ENCODE measurements around the gene ELAVL2.

The ELAVL2 gene

DNA sequence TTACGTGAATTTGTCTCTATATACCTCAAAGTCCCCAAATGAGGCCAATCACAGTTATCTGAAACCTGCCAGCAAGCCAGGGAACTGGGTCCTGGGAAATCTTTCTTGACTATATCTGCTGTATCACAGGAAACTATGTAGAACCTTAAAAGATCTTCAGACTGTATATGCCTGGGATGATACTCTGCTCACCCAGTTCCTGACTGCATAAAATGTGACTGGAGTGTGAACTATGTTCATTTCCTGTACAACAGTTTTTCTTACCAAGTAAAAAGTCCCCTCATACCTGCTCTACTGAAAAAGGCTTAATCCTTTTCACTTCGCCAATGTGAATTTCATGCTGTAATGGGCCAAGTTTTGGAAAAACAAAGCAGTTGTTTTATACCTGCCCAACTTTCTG, 162.9 kb downstream of the ELAVL2 start:
- DNase-seq (ENCODE audit: low read depth, low spot score): no peak

DNA sequence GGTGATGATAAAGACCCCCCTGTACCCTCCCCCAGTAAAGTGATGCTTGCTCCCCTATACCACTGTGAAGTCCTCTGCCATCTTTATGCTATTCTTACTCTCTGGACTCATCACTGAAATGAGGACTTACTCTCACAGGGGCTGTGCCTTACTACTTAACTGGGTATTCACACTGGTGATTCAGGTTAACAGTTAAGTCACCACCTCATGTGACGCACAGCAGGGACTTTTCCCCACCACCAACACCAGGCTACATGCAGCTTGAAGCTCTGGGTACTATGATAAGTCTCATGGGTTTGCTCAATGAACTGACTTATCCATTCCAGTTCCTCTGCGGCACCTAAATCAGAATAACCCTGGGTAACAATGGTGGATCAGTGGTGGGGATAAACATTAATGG, 163.7 kb downstream of the ELAVL2 start:
- DNase-seq (ENCODE audit: low read depth, low spot score): no peak

DNA sequence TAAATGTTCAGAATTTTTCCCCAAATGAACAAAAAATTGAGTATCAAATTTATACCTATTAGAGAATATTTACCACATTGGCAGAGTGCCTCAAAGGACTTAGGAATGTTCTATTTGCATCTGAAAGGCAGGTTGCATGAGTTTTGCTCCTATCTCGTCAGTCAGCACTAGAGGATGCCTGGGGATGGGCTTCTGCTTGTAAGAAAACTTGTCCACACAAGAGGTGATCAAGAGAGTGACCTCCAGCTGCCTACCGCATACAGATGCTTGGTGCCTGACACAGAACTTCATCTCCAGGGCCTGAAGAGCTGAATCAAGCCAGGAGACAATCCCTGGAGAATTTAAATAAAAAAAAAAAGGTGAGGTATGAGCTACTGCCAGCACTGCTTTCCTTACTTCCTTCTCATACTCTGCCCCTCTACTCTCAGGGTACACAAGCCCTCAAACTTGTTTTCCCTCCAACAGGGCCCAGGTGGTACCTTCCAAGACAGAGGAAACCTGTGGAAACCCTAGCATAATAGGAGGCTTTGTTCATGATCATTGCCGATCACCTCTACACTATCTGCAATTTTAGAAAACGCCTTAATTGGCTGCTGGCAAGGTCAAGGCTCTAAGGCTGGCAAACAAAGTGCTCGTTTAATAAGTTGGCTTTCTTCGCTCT, 166.6 kb downstream of the ELAVL2 start:
- no peak for DNase-seq (ENCODE audit: low read depth, low spot score)

DNA sequence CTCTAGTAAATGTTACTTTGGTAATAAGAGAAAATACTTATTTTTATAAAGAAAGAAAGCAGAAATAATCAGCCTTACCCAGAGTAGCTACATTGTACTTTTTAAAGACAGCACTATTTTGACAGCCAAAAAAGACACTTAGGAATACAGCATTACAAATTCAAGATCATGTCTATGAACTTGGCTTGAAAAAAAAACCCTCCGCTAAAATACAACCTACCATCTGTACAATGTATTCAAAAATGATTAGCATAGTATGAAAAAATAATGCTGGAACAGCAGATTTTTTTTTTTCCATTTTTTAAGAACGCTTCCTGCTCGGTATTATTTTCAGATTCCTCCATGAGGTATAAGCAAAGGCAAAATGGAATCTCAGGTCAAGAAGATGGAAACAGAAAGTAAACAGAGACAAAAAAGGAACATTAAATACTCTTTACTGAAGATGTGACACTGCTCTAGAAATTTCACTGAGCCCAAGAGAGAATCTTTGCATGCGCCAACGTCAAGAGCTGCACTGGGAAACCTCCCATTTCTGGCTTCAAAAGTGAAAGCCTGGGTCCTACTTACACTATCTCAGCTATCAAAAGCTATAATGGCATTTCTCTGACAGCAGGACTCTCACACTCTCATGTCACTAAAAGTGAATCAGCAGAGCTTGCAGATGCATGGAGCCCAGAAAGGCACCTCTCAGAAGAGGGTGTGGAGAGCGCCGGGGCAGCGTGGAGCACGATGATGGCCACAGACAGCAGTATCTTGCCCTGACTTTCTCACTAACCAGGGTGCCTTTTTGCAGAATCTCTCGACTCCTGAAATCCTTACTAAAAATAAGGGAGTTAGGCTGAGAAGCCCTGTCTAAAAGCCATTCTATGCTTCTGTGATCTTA, 167.4 kb downstream of the ELAVL2 start:
- no peak for DNase-seq (ENCODE audit: low read depth, low spot score)

DNA sequence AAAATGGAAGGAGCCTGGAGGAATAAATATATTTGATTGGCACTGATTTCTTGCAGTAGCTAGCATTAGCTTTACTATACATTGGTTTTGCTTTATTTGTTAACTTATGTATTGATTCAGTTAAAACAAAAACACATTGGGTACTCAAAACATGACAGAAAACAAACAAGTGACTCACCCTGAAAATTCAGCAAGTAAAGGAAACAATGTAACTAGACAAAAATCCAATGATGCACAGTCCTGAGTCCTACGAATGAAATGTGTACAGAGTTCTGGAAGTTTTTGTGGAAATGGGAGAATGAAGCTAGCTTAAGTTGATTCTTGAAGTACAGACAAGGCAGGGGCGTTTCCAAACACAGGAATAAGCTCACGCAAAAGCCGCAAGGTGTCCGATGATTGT, 175.0 kb downstream of the ELAVL2 start:
- no peak for DNase-seq (ENCODE audit: low read depth, low spot score)

DNA sequence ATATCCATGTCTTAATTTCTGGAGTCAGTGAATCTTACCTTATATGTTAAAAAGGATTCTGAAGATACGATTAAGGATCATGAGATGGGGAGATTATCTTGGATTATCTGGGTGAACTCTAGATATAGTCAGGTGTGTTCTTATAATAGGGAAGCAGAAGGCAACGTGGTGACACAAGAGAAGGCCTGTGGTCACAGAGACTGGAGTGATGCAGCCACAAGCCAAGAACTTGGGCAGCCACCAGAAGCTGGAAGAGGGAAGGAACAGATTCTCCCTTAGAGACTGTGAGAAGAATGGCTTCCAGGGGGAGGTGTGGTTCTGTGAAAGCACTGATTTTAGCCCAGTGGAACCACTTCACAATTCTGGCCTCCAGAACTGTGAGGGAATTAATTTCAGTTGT, 177.4 kb downstream of the ELAVL2 start:
- DNase-seq (ENCODE audit: low read depth, low spot score): no peak

DNA sequence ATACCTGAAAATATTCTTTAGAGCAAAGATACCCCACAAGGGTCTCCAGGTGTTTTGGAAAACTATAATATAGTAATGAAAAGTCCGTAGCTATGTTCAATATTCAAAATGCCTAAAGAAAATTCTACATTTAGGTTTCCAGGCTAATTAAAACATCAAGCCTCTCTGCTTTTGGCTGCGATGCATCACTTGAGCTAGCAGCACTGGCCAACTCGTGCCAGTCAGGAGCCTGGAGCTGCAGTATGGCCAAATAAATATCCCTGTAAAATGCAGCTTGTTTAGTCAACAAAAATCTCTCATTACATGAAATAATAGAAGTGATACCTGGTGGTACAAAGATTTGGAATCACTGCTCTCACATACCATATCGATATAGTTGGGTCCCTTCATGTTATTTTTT, 181.1 kb downstream of the ELAVL2 start:
- DNase-seq (ENCODE audit: low read depth, low spot score): no peak

DNA sequence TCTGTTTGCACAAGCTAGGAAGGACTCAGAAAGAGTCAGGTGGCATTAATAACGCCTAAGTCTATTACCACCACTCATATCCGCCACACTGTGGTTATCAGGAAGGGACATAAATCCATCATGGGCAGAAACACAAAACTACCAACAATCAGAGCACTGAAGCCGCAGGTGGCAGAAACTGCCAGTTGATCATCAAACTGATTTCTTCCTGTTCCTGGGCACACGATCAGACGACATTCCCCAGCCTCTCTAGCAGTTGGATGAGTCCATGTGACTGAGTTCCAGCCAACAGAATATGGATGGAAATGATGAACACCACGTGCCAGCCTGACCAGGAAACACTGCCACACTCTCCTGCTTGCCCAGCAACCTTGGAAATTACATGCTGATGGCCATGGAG, 181.7 kb downstream of the ELAVL2 start:
- DNase-seq (ENCODE audit: low read depth, low spot score): no peak

DNA sequence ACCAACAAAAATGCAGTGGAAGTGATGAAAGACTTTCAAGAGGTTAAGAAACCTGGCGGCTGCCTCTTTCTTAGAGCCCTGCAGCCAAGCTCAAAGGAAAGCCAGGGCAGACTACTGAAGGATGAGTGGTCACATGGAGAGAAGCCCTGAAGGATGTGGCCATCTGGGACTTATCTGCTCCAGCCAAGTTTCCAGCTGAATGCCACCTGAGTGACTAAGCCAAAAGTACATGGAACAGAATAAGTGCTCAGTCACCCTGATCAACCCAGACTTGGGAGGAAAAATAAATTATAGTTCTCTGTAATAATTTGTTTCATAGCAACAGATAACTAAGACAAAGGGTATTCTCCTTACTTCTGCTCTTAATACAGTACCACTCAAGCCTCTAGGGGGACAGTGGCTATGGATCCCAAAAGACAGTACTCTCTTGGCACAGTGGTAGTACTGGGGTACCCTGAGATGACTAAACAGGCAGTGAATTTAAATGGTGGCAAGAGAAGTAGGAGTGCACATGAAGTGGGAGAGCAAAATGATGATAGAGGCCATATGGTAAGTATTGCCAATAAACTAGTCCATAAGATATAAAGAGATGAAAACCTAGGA, 182.3 kb downstream of the ELAVL2 start:
- no peak for DNase-seq (ENCODE audit: low read depth, low spot score)

Measured in activated naive CD8-positive, alpha-beta T cell treated with anti-CD3 and anti-CD28 coated beads, Interleukin-2, amount 50 U/mL, for 16 hours (primary cell).